ENCODE results near the gene NKD2.

DNA sequence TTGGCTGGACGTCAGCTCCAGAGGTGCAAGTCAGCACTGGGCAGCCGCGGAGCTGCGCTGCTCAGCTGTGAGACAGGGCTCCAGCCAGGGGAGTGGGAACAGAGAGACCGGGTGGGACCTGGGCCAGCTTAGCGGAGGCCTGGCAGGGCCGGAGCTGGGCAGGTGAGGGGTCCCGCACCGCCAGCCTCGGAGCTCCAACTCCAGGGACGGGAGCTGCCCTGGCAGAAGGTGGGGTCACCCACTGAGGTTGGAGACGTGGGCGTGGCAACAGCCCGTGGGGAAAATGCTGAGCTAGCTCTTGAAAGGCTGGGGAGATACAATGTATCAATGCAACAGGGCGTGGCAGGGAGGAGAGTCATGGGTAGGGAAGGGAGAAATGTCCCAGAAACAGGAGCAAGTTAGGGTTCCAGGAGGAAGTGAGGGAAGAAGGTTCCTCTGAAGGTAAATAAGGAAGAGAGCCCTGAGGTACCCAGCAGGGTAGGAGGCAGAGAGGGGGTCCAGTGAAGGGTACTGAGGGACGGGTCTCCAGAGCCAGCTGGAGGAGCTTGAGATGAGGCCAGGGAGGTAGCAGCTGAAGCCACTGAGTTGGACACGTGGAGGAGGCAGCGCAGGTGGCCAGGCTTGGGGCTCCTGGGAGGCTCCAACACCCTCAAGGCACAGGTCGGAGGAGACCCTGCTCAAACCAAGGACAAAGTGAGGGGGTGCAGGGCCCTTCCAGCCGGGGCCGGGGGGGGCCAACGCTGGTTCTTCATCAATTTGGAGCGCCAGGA, 736 bp upstream of the NKD2 start:
- TF ChIP-seq, protein P1, sequence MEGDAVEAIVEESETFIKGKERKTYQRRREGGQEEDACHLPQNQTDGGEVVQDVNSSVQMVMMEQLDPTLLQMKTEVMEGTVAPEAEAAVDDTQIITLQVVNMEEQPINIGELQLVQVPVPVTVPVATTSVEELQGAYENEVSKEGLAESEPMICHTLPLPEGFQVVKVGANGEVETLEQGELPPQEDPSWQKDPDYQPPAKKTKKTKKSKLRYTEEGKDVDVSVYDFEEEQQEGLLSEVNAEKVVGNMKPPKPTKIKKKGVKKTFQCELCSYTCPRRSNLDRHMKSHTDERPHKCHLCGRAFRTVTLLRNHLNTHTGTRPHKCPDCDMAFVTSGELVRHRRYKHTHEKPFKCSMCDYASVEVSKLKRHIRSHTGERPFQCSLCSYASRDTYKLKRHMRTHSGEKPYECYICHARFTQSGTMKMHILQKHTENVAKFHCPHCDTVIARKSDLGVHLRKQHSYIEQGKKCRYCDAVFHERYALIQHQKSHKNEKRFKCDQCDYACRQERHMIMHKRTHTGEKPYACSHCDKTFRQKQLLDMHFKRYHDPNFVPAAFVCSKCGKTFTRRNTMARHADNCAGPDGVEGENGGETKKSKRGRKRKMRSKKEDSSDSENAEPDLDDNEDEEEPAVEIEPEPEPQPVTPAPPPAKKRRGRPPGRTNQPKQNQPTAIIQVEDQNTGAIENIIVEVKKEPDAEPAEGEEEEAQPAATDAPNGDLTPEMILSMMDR (IDR thresholded peaks at IDR 0.05; ENCODE audit: insufficient read depth, low read depth, low read length) = no peak
- no peak for TF ChIP-seq EZH2 (IDR thresholded peaks at IDR 0.05; ENCODE audit: insufficient read depth, low read length)

Measured in astrocyte (in vitro differentiated cells and primary cell).